BLaER1 (cell line): ENCODE data around the gene LRRC58.
"Not testable (repeated sequence)": the region's sequence is repeated elsewhere in the genome, so short reads cannot be mapped to it uniquely, and the experiment has no call there.

Experiments used
- H3K27ac ChIP-seq: shearing (Covaris generic); formaldehyde crosslinking; 2 replicates; pipeline ENCODE4 v1.8.1; 2022
- H3K27me3 ChIP-seq: shearing (Covaris generic); formaldehyde crosslinking; 2 replicates; pipeline ENCODE4 v1.8.1; 2022
- H3K36me3 ChIP-seq: shearing (Covaris generic); formaldehyde crosslinking; 2 replicates; pipeline ENCODE4 v1.8.1; 2022
- H3K4me1 ChIP-seq: shearing (Covaris generic); formaldehyde crosslinking; 2 replicates; pipeline ENCODE4 v1.8.1; 2022
- H3K4me2 ChIP-seq: shearing (Covaris generic); formaldehyde crosslinking; 2 replicates; pipeline ENCODE4 v1.8.1; 2022
- H3K4me3 ChIP-seq: shearing (Covaris generic); formaldehyde crosslinking; 2 replicates; pipeline ENCODE4 v1.8.1; 2022
- H3K9ac ChIP-seq: shearing (Covaris generic); formaldehyde crosslinking; 2 replicates; pipeline ENCODE4 v1.8.1; 2022
- H3K9me3 ChIP-seq: shearing (Covaris generic); formaldehyde crosslinking; 2 replicates; pipeline ENCODE4 v1.8.1; 2022
- H4K20me1 ChIP-seq: shearing (Covaris generic); formaldehyde crosslinking; 2 replicates; pipeline ENCODE4 v1.8.1; 2022
- Cebpa-rat ChIP-seq: shearing (Covaris generic); IDR thresholded peaks from 2 replicates; pipeline ENCODE4 v1.8.1; 2022

LRRC58 gene

GRCh38 chr3:120306519-120307455, 42.4 kb downstream of the LRRC58 start:
- H3K27me3 ChIP-seq, result no peaks in the 10 kb centered on the region
- H3K27ac ChIP-seq, result no peak overlapping the region
- TF ChIP-seq Cebpa-rat, result no peak
- H3K4me3 ChIP-seq, result no peak overlapping the region
- no peak overlapping the region for H3K4me2 ChIP-seq
- peaks cover 23% of the 10 kb centered on the region for H3K9me3 ChIP-seq
- peaks cover 2% of the 10 kb centered on the region; the same call in 1 of the 2 replicates for H3K36me3 ChIP-seq
- H3K9ac ChIP-seq, result no peak overlapping the region
- no peaks in the 10 kb centered on the region for H4K20me1 ChIP-seq
- no peaks in the 10 kb centered on the region for H3K4me1 ChIP-seq

GRCh38 chr3:120304616-120305015, 44.5 kb downstream of the LRRC58 start:
- Histone ChIP-seq H3K9ac (no peak overlapping the region), H3K4me2 (no peak overlapping the region), H3K9me3 (peaks cover 17% of the 10 kb centered on the region), H3K27ac (no peak overlapping the region), H3K4me3 (no peak overlapping the region), H4K20me1 (no peaks in the 10 kb centered on the region), H3K36me3 (no peaks in the 10 kb centered on the region), H3K27me3 (no peaks in the 10 kb centered on the region), H3K4me1 (no peaks in the 10 kb centered on the region)
- TF ChIP-seq Cebpa-rat, result no peak

GRCh38 chr3:120302361-120302760, 46.8 kb downstream of the LRRC58 start:
- Histone ChIP-seq H4K20me1 (no peaks in the 10 kb centered on the region), H3K27ac (no peak overlapping the region), H3K9ac (no peak overlapping the region), H3K36me3 (no peaks in the 10 kb centered on the region), H3K4me1 (no peaks in the 10 kb centered on the region), H3K9me3 (peaks cover 12% of the 10 kb centered on the region), H3K4me3 (no peak overlapping the region), H3K4me2 (no peak overlapping the region), H3K27me3 (no peaks in the 10 kb centered on the region)
- TF ChIP-seq Cebpa-rat, result no peak

GRCh38 chr3:120300971-120301370, 48.2 kb downstream of the LRRC58 start:
- Histone ChIP-seq H3K4me1 (no peaks in the 10 kb centered on the region), H3K4me2 (no peak overlapping the region), H3K4me3 (no peak overlapping the region), H3K9ac (no peak overlapping the region), H4K20me1 (no peaks in the 10 kb centered on the region), H3K36me3 (no peaks in the 10 kb centered on the region), H3K9me3 (no peaks in the 10 kb centered on the region), H3K27ac (no peak overlapping the region), H3K27me3 (no peaks in the 10 kb centered on the region)
- TF ChIP-seq Cebpa-rat, result no peak

GRCh38 chr3:120299403-120299802, 49.8 kb downstream of the LRRC58 start:
- Histone ChIP-seq H3K4me2 (no peak overlapping the region), H3K27ac (no peak overlapping the region), H3K4me1 (no peaks in the 10 kb centered on the region), H3K9me3 (no peaks in the 10 kb centered on the region; the same call in 1 of the 2 replicates), H3K9ac (no peak overlapping the region), H3K4me3 (no peak overlapping the region), H3K36me3 (no peaks in the 10 kb centered on the region), H4K20me1 (no peaks in the 10 kb centered on the region), H3K27me3 (no peaks in the 10 kb centered on the region)
- TF ChIP-seq Cebpa-rat, result no peak

GRCh38 chr3:120298996-120299395, 50.2 kb downstream of the LRRC58 start:
- H3K27ac ChIP-seq, result no peak overlapping the region
- peaks cover 4% of the 10 kb centered on the region for H3K9me3 ChIP-seq
- no peaks in the 10 kb centered on the region for H3K36me3 ChIP-seq
- H4K20me1 ChIP-seq, result no peaks in the 10 kb centered on the region
- H3K27me3 ChIP-seq, result no peaks in the 10 kb centered on the region
- no peak for TF ChIP-seq Cebpa-rat
- H3K9ac ChIP-seq, result no peak overlapping the region
- H3K4me1 ChIP-seq, result no peaks in the 10 kb centered on the region
- H3K4me3 ChIP-seq, result no peak overlapping the region
- H3K4me2 ChIP-seq, result no peak overlapping the region

GRCh38 chr3:120291552-120291951, 57.6 kb downstream of the LRRC58 start:
- not testable (repeated sequence) for H3K4me1 ChIP-seq, H3K27ac ChIP-seq, H3K4me3 ChIP-seq, H3K4me2 ChIP-seq, H3K27me3 ChIP-seq, H3K9ac ChIP-seq, H3K36me3 ChIP-seq, H4K20me1 ChIP-seq
- peaks cover 26% of the 10 kb centered on the region for H3K9me3 ChIP-seq

- no peak overlapping the region for H3K27ac ChIP-seq
- peaks cover 35% of the 10 kb centered on the region for H3K9me3 ChIP-seq
- no peaks in the 10 kb centered on the region for H3K4me1 ChIP-seq
- H3K4me3 ChIP-seq, result no peak overlapping the region
- H3K36me3 ChIP-seq, result no peaks in the 10 kb centered on the region
- no peak overlapping the region for H3K9ac ChIP-seq
- no peaks in the 10 kb centered on the region for H3K27me3 ChIP-seq
- no peak for TF ChIP-seq Cebpa-rat
- no peak overlapping the region for H3K4me2 ChIP-seq
- no peaks in the 10 kb centered on the region for H4K20me1 ChIP-seq
Measured at GRCh38 chr3:120289636-120290035, 59.5 kb downstream of the LRRC58 start.

- peaks cover 18% of the 10 kb centered on the region for H3K9me3 ChIP-seq
- TF ChIP-seq Cebpa-rat, result no peak
- no peak overlapping the region for H3K4me2 ChIP-seq
- H3K27me3 ChIP-seq, result no peaks in the 10 kb centered on the region
- H3K9ac ChIP-seq, result no peak overlapping the region
- H3K36me3 ChIP-seq, result no peaks in the 10 kb centered on the region
- H3K27ac ChIP-seq, result no peak overlapping the region
- no peak overlapping the region for H3K4me3 ChIP-seq
- no peaks in the 10 kb centered on the region for H3K4me1 ChIP-seq
- no peaks in the 10 kb centered on the region for H4K20me1 ChIP-seq
Measured at GRCh38 chr3:120286465-120286864, 62.7 kb downstream of the LRRC58 start.

GRCh38 chr3:120285508-120285841, 63.7 kb downstream of the LRRC58 start:
- no peaks in the 10 kb centered on the region for H3K27me3 ChIP-seq
- H3K4me3 ChIP-seq, result no peak overlapping the region
- peaks cover 15% of the 10 kb centered on the region for H3K9me3 ChIP-seq
- no peaks in the 10 kb centered on the region for H4K20me1 ChIP-seq
- H3K9ac ChIP-seq, result no peak overlapping the region
- no peak for TF ChIP-seq Cebpa-rat
- no peak overlapping the region for H3K27ac ChIP-seq
- no peaks in the 10 kb centered on the region for H3K36me3 ChIP-seq
- H3K4me2 ChIP-seq, result no peak overlapping the region
- no peaks in the 10 kb centered on the region for H3K4me1 ChIP-seq
